ENCODE measurements around the gene PYCARD.
"Not testable (repeated sequence)": the region's sequence is repeated elsewhere in the genome, so short reads cannot be mapped to it uniquely, and the experiment has no call there.

Gene PYCARD

DNA sequence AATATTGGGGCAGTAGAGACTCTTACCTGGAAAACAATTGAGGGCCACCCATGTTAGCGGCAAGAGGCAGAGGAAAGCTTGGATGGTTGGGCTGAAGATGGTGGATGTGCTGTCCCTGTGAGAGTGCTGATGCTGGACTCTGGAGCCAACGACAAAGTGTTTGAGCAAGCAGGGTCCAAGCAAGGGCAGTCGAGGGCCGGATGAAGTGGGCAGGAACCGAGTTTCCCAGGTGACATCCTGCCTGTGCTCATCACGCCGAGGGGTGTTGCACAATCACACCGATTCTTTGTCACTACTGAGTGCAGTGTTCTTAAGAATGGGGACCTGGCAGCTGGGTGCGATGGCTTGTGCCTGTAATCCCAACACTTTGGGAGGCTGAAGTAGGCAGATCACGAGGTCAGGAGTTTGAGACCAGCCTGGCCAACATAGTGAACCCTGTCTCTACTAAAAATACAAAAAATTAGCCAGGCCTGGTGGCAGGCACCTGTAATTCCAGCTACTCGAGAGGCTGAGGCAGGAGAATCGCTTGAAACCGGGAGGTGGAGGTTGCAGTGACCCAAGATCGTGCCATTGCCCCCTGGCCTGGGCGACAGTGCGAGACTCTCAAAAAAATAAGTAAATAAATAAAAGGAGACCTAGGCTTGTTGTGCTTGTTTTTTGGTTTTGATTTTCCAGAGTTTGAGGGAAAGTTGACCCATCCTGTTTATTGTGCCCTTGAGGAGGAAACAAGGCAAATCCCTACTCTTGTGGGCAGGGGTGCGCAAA is 6.1 kb downstream of the PYCARD start:
- in situ Hi-C loops (cut with MboI; ENCODE audit: low pct_unique_long_range_greater_than_20kb, low sequenced_read_pairs, unreplicated experiment), result no loop called here
- no peak for DNase-seq (ENCODE audit: low spot score)
- TF ChIP-seq, protein P1, sequence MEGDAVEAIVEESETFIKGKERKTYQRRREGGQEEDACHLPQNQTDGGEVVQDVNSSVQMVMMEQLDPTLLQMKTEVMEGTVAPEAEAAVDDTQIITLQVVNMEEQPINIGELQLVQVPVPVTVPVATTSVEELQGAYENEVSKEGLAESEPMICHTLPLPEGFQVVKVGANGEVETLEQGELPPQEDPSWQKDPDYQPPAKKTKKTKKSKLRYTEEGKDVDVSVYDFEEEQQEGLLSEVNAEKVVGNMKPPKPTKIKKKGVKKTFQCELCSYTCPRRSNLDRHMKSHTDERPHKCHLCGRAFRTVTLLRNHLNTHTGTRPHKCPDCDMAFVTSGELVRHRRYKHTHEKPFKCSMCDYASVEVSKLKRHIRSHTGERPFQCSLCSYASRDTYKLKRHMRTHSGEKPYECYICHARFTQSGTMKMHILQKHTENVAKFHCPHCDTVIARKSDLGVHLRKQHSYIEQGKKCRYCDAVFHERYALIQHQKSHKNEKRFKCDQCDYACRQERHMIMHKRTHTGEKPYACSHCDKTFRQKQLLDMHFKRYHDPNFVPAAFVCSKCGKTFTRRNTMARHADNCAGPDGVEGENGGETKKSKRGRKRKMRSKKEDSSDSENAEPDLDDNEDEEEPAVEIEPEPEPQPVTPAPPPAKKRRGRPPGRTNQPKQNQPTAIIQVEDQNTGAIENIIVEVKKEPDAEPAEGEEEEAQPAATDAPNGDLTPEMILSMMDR (IDR thresholded peaks at IDR 0.05; ENCODE audit: extremely low read depth, insufficient read depth, missing control alignments), result no peak

DNA sequence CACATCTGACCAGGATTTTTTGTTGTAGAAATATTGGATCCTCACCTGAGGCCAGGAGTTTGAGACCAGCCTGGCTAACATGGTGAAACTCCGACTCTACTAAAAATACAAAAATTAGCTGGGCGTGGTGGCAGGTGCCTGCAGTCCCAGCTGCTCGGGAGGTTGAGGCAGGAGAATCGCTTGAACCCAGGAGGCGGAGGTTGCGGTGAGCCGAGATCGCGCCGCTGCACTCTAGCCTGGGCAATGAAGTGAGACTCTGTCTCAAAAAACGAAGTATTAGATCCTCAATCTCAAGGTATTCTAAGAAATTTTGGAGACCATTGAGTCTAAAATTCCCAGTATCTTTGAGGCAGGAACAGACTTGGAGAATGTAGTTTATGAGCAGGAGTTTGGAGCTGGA is 6.7 kb downstream of the PYCARD start:
- DNase-seq (ENCODE audit: low spot score); in situ Hi-C loops (cut with MboI; ENCODE audit: low pct_unique_long_range_greater_than_20kb, low sequenced_read_pairs, unreplicated experiment): not testable (repeated sequence)

DNA sequence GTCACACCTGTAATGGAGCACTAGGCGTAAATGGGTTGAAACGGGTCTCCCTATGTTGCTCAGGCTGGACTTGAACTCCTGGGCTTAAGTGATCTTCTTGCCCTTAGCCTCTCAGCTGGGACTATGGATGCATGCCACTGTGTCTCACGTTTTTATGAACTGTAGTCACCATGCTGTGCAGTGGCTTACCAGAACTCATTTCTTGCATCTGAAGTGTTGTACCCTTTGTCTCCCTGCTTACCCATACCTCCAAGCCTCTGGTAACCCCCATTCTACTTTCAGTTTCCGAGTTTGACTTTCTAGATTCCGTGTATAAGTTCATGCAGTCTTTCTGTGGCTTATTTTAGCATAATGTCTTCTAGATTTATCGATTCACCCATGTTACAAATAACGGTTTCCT is 7.7 kb downstream of the PYCARD start:
- DNase-seq (ENCODE audit: low spot score), result no peak
- in situ Hi-C loops (cut with MboI; ENCODE audit: low pct_unique_long_range_greater_than_20kb, low sequenced_read_pairs, unreplicated experiment), result no loop called here
- TF ChIP-seq, protein P1 (IDR thresholded peaks at IDR 0.05; ENCODE audit: extremely low read depth, insufficient read depth, missing control alignments), result no peak

DNA sequence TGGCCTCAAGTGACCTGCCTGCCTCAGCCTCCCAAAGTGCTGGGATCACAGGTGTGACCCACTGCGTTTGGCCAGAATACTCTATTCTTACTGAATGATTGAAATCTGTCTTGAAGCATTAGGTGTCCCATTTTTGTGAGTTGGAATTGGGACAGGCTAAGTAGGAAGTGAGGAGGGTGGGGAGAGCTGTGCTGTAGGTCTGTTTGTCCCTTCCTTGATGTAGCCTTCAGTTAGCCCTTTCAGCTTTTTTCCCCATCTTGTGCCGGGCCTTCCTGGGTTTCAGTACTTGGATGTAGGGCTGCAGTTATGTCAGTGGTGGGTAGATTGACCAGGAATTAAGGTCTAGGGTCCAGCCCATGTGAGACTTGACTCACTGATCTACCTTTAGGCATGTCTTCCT is 8.7 kb downstream of the PYCARD start:
- DNase-seq (ENCODE audit: low spot score), result no peak
- TF ChIP-seq, protein P1 (IDR thresholded peaks at IDR 0.05; ENCODE audit: extremely low read depth, insufficient read depth, missing control alignments), result no peak
- in situ Hi-C loops (cut with MboI; ENCODE audit: low pct_unique_long_range_greater_than_20kb, low sequenced_read_pairs, unreplicated experiment), result no loop called here

DNA sequence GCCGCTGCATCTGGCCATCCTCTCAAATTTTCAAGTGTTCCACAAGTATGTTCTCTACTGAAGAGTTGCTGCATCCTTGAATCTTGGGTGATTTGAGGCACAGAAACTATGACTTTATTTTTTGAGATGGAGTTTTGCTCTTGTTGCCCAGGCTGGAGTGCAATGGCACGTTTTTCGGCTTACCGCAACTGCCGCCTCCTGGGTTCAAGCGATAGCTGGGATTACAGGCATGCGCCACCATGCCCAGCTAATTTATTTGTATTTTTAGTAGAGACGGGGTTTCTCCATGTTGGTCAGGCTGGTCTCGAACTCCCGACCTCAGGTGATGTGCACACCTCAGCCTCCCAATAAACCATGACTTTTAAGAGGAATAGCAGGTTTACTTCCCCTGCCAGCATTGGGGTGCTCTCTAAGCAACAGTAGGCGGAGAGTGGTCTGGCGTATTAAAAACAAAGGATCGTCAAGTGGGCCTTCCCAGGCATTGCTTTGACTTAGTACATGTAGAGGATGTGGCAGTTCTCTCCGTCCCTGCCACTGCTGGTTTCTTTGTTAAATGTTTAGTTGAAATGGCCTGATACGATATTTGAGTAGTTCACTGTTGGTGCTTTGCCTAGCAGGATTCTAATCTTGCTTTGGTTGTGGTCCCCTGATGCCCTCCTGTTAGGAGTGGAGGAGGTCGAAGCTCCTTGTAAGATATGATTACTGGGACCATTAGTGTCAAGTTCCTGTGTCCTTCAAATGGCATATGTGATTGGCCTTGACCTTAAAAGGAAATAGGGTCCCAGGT is 9.5 kb downstream of the PYCARD start:
- no peak for DNase-seq (ENCODE audit: low spot score)
- in situ Hi-C loops (cut with MboI; ENCODE audit: low pct_unique_long_range_greater_than_20kb, low sequenced_read_pairs, unreplicated experiment), result no loop called here
- TF ChIP-seq, protein P1 (IDR thresholded peaks at IDR 0.05; ENCODE audit: extremely low read depth, insufficient read depth, missing control alignments), result no peak

DNA sequence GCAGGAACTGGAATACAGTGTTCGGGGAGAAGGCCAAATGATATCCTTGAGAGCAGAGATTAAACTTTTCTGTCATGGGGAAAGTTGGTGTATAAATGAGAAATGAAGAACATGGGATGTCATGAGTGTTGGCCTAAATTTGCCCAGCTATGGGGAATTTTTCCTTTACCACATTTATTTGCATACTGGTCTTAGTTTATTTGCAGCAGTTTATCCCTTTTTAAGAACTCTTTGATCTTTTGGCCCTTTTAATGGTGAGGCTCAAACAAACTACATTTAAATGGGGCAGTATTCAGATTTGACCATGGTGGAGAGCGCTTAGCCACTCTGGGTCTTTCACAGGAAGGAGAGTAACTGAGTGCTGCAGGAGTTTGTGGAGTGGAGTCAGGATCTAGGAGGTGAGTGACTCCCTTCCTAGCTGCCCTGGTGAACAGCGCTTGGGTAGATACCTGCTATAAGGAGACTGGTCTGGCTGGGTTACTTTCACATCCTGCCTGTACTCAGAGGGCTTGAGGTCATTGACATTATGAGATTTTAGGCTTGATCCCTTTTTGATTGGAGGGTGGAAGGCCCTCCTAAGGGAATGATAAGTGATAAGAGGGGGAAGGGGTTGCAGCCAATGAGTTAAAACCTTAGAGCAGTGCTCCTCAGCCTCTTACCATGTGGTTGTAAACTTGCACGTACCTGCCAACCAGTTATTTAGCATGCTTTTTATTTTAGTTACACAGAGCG is 10.7 kb downstream of the PYCARD start:
- TF ChIP-seq, protein P1 (IDR thresholded peaks at IDR 0.05; ENCODE audit: extremely low read depth, insufficient read depth, missing control alignments), result no peak
- no peak for DNase-seq (ENCODE audit: low spot score)
- in situ Hi-C loops (cut with MboI; ENCODE audit: low pct_unique_long_range_greater_than_20kb, low sequenced_read_pairs, unreplicated experiment), result no loop called here

All from GM13977 (cell line).